ENCODE data around the gene TAF15. TPM values are rescaled to one million over a fixed set of nuclear protein-coding genes. Genes with fewer than 3 reads are reported as not detected.

TAF15 gene
- total RNA-seq, 2 experiments from 2014 or later = 309 to 319 TPM

DNA sequence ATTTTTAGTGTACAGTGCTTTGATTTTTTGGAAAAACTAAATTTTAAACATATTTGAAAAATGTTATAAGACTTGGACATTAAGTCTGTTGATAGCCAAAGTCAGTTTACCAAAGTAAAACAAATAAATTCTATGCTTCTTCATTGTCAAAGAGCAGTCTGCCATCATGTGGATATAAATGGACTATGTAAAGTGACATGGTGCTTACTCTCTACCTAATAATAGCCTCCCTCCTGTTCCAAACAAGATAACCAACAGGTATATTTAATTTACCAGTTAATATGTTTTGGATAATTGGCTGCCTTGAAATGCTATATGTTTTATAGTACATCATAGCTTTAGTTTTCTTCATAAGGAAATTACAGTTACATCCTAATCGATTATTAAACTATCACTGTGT, 15.9 kb downstream of the TAF15 start:
- Mint-ChIP-seq H3K4me1 (ENCODE audit: low read depth) (peaks cover 16% of the 10 kb centered on the region), H3K9me3 (no peaks in the 10 kb centered on the region), H3K4me3 (no peak overlapping the region), H3K27me3 (no peaks in the 10 kb centered on the region), H3K27ac (no peak overlapping the region), H3K36me3 (ENCODE audit: low read depth) (peaks cover 56% of the 10 kb centered on the region)
- TF ChIP-seq CTCF (IDR thresholded peaks at IDR 0.05) = no peak
- ChIA-PET CTCF (no interaction called here), POLR2A (interaction anchor here (0.6 kb wide), 2 partner anchors 242 to 363 kb away, joined by 3 read pairs; no protein-coding TSS in a partner anchor)
- intact Hi-C loops (cut with micrococcal nuclease) = no loop called here
- ATAC-seq = no peak
- DNase-seq = no peak

- ChIA-PET CTCF (interaction anchor here (0.9 to 1.5 kb wide), 2 partner anchors 9 kb away, joined by 3 read pairs; no protein-coding TSS in a partner anchor), POLR2A (interaction anchor here (1.0 to 1.4 kb wide), 2 partner anchors 31 to 57 kb away, joined by 3 read pairs; no protein-coding TSS in a partner anchor)
- no peak for DNase-seq
- intact Hi-C loops (cut with micrococcal nuclease) = no loop called here
- Mint-ChIP-seq H3K27me3 (no peaks in the 10 kb centered on the region), H3K27ac (no peak overlapping the region), H3K9me3 (no peaks in the 10 kb centered on the region), H3K4me1 (ENCODE audit: low read depth) (peaks cover 11% of the 10 kb centered on the region), H3K36me3 (ENCODE audit: low read depth) (peaks cover 64% of the 10 kb centered on the region), H3K4me3 (no peak overlapping the region)
- no peak for ATAC-seq
- TF ChIP-seq CTCF (IDR thresholded peaks at IDR 0.05) = no peak
These were observed 31.8 kb downstream of the TAF15 start for GRCh38 chr17:35841101-35841500.

GRCh38 chr17:35841505-35841904, 32.2 kb downstream of the TAF15 start:
- intact Hi-C loops (cut with micrococcal nuclease) = no loop called here
- ChIA-PET CTCF (interaction anchor here (0.9 to 1.5 kb wide), 2 partner anchors 8 to 9 kb away, joined by 3 read pairs; no protein-coding TSS in a partner anchor), POLR2A (interaction anchor here (1.0 to 1.4 kb wide), 2 partner anchors 31 to 57 kb away, joined by 3 read pairs; no protein-coding TSS in a partner anchor)
- Mint-ChIP-seq H3K4me3 (no peak overlapping the region), H3K27ac (no peak overlapping the region), H3K36me3 (ENCODE audit: low read depth) (peaks cover 64% of the 10 kb centered on the region), H3K9me3 (no peaks in the 10 kb centered on the region), H3K27me3 (no peaks in the 10 kb centered on the region), H3K4me1 (ENCODE audit: low read depth) (peaks cover 13% of the 10 kb centered on the region)
- TF ChIP-seq CTCF (IDR thresholded peaks at IDR 0.05) = no peak
- no peak for ATAC-seq
- no peak for DNase-seq

DNA sequence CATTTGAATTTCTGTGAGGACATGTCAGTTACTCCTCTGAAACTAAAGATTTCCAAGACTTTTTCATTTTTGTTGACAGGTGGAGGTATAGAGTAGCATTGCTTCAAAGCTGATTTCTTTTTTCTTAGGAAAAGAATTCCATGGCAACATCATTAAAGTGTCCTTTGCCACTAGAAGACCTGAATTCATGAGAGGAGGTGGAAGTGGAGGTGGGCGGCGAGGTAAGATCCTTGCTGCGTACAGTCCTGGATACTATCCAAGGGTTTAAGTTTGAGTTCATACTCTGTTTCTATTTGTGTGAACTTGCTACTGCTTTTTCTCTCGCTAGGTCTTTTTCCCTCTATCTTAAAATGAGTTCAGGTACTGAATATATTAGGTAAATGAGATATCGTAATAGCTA, 33.0 kb downstream of the TAF15 start:
- Mint-ChIP-seq H3K4me1 (ENCODE audit: low read depth) (peaks cover 14% of the 10 kb centered on the region), H3K27me3 (no peaks in the 10 kb centered on the region), H3K4me3 (no peak overlapping the region), H3K9me3 (no peaks in the 10 kb centered on the region), H3K27ac (no peak overlapping the region), H3K36me3 (ENCODE audit: low read depth) (peaks cover 62% of the 10 kb centered on the region)
- TF ChIP-seq CTCF (IDR thresholded peaks at IDR 0.05) = no peak
- DNase-seq = no peak
- ChIA-PET POLR2A (interaction anchor here (0.9 to 1.4 kb wide), 2 partner anchors 12 to 32 kb away, joined by 3 read pairs; no protein-coding TSS in a partner anchor), CTCF (interaction anchor here (0.7 to 1.3 kb wide), 3 partner anchors 82 to 229 kb away, joined by 3 read pairs; no protein-coding TSS in a partner anchor)
- intact Hi-C loops (cut with micrococcal nuclease) = no loop called here
- no peak for ATAC-seq

GRCh38 chr17:35843698-35844097, 34.4 kb downstream of the TAF15 start:
- ATAC-seq = no peak
- intact Hi-C loops (cut with micrococcal nuclease) = no loop called here
- no peak overlapping the region for H3K4me3 Mint-ChIP-seq
- no peak for TF ChIP-seq CTCF (IDR thresholded peaks at IDR 0.05)
- no peak overlapping the region for H3K27ac Mint-ChIP-seq
- no peaks in the 10 kb centered on the region for H3K9me3 Mint-ChIP-seq
- peaks cover 62% of the 10 kb centered on the region for H3K36me3 Mint-ChIP-seq (ENCODE audit: low read depth)
- H3K4me1 Mint-ChIP-seq (ENCODE audit: low read depth) = peaks cover 11% of the 10 kb centered on the region
- no peak for DNase-seq
- no peaks in the 10 kb centered on the region for H3K27me3 Mint-ChIP-seq
- ChIA-PET CTCF (no interaction called here), POLR2A (no interaction called here)
